GM12891 (cell line): ENCODE data around the gene MPC2.

Experiments
- POLR2A ChIP-seq: IDR thresholded peaks from 2 replicates; pipeline ENCODE4 v1.6.1; 2011; ENCODE audit warnings: low read depth, low read length, control low read depth
- POLR2AphosphoS5 ChIP-seq: IDR thresholded peaks from 2 replicates; pipeline ENCODE4 v1.6.1; 2011; ENCODE audit warnings: low read depth, low read length, control low read depth

DNA sequence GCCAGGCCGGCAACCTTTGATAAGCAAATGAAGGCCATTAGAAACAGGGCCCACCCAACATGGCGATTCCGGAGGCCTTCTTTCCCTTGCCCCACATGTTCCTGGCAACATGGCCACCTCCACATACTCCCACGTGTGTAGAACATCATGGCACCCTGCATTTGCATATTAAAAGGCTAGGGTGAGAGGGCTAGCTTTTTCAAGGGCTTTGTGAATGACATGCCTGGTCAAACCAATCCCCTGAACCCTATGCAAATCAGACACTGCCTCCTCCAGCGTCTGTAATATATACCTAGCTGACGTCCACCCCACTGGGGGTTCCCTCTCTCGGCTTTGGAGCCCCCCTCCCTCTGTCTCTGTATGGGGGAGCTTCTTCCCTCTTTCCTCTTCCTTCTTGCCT is 24.6 kb downstream of the MPC2 start:
- TF ChIP-seq POLR2AphosphoS5 (no peak), POLR2A (no peak)
